ENCODE measurements around the gene MMRN2. TPM values are rescaled to one million over a fixed set of nuclear protein-coding genes. Genes with fewer than 3 reads are reported as not detected.

MMRN2 gene
- total and polyA plus RNA-seq, 2 of the 8 experiments (the other 6 are each of a cell fraction or from before 2014, with no cell fraction given), result 1.2 TPM

DNA sequence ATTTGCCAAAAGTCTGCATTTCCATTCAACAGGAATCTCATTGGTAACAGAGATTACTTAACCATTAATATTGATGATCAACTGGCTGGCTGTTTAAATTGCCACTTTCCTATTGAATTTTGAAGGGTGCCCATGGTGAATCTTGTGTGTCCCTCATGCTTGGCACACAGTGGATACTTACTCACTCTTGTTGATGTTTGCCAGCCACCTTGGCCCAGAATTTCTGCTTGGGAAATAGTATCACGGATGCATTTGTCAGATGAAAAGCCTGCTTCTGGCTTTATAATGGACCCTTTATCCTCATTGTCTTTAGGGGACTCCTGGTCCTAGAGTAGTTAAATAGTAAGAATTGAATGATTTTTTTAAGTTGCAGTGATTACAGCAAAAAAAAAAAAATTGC, 52.0 kb downstream of the MMRN2 start:
- H3K36me3 ChIP-seq (ENCODE audit: control insufficient read depth in 2 of 4, insufficient read depth in 4 of 4, low read length in 3 of 4), result peaks cover 14 to 58% (median 42%) of the 10 kb centered on the region in 4 experiments
- H4K5ac ChIP-seq (ENCODE audit: insufficient read length, low read depth, low read length), result no peak overlapping the region

More for the DNA sequence above, 52.0 kb downstream of the MMRN2 start:
- H3K27me3 ChIP-seq (replicated peaks in 1 of 4; ENCODE audit: control insufficient read depth in 3 of 4, extremely low read depth in 1 of 4, insufficient read depth in 3 of 4, low read length in 3 of 4), result no peaks in the 10 kb centered on the region
- WGBS, 2 experiments (ENCODE audit: extremely low coverage in 1 of 2, insufficient coverage in 1 of 2, insufficient read length in 1 of 2, insufficient replicate concordance in 2 of 2, low coverage in 1 of 2, low lambda C conversion rate in 2 of 2, missing lambda C conversion rate in 1 of 2), result 95% methylated on average over 1 of the region's 1 CpG; no CpG with 5 or more reads in 1 of the 2 experiments
- no peak overlapping the region for H3K4me3 ChIP-seq (ENCODE audit: extremely low read depth in 1 of 4, insufficient read depth in 2 of 4, low read depth in 3 of 4, low read length in 4 of 4)
- H3K18ac ChIP-seq (ENCODE audit: extremely low read depth, low read length), result no peak overlapping the region
- H4K20me1 ChIP-seq (replicated peaks in 1 of 2; ENCODE audit: control insufficient read depth in 1 of 2, insufficient read depth in 2 of 2, low read length in 2 of 2), result peaks cover 2 to 3% of the 10 kb centered on the region in 2 experiments
- no peak overlapping the region for H3K23ac ChIP-seq (ENCODE audit: insufficient read length)
- FAIRE-seq (no peak), DNase-seq (ENCODE audit: low read depth in 1 of 2, low spot score in 2 of 2) (no peak)
- H2AFZ ChIP-seq (ENCODE audit: low read length), result no peak overlapping the region
- H2BK120ac ChIP-seq (replicated peaks; ENCODE audit: low read depth, low read length), result no peak overlapping the region
- H3K4me1 ChIP-seq (replicated peaks in 1 of 4; ENCODE audit: control insufficient read depth in 3 of 4, insufficient read depth in 4 of 4, low read length in 3 of 4), result no peaks in the 10 kb centered on the region
- TF ChIP-seq, protein P1, sequence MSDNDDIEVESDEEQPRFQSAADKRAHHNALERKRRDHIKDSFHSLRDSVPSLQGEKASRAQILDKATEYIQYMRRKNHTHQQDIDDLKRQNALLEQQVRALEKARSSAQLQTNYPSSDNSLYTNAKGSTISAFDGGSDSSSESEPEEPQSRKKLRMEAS (IDR thresholded peaks at IDR 0.05), result no peak
- TF ChIP-seq TAF1 (IDR thresholded peaks at IDR 0.05; ENCODE audit: low read depth, low read length), result no peak
- no peak for TF ChIP-seq FOSL1 (IDR thresholded peaks at IDR 0.05; ENCODE audit: insufficient read depth, low read depth, low read length)
- TF ChIP-seq POU5F1 (IDR thresholded peaks at IDR 0.05; ENCODE audit: low read depth, low read length), result no peak
- no peak for TF ChIP-seq KDM4A (IDR thresholded peaks at IDR 0.05; ENCODE audit: low read depth, low read length, severe bottlenecking)
- no peak for TF ChIP-seq TAF7 (optimal IDR thresholded peaks at IDR 0.05; ENCODE audit: borderline replicate concordance, low read depth, low read length)
- TF ChIP-seq POLR2A (IDR thresholded peaks at IDR 0.05; ENCODE audit: control extremely low read depth in 1 of 2, low read depth in 2 of 2, low read length in 2 of 2), result no peak
- no peak for TF ChIP-seq CTBP2 (IDR thresholded peaks at IDR 0.05; ENCODE audit: borderline replicate concordance, insufficient read depth, insufficient read length, low read length)
- no peak for TF ChIP-seq HDAC2 (IDR thresholded peaks at IDR 0.05; ENCODE audit: borderline replicate concordance in 1 of 2, low read depth in 2 of 2, low read length in 2 of 2)
- no peak for TF ChIP-seq BRCA1 (IDR thresholded peaks at IDR 0.05; ENCODE audit: low read depth, low read length)
- H3K14ac ChIP-seq (ENCODE audit: insufficient read length), result no peak overlapping the region
- no peak overlapping the region for H2BK15ac ChIP-seq (ENCODE audit: low read length)
- CTCF ChIA-PET (ENCODE audit: partially characterized antibody), result interaction anchor here (0.6 to 1.7 kb wide), 3 partner anchors 61 to 561 kb away, joined by 3 to 5 read pairs (median 4); no protein-coding TSS in a partner anchor
- H2BK5ac ChIP-seq (ENCODE audit: low read depth, low read length), result no peak overlapping the region
- no peak overlapping the region for H2BK20ac ChIP-seq (ENCODE audit: low read length)
- H2BK12ac ChIP-seq (ENCODE audit: low read depth, low read length), result no peak overlapping the region
- H3K9ac ChIP-seq (replicated peaks in 1 of 4; ENCODE audit: extremely low read depth in 1 of 4, low read depth in 3 of 4, low read length in 3 of 4), result no peak overlapping the region
- POLR2A ChIA-PET (ENCODE audit: partially characterized antibody), result interaction anchor here (0.9 to 1.0 kb wide), 2 partner anchors 193 to 207 kb away, joined by 3 read pairs; no protein-coding TSS in a partner anchor
- H3K56ac ChIP-seq (replicated peaks; ENCODE audit: insufficient read length, low read depth, low read length), result no peak overlapping the region
- peaks cover 4% of the 10 kb centered on the region; the same call in 1 of the 2 replicates for H3K79me1 ChIP-seq (ENCODE audit: low read depth, low read length)
- H3K9me3 ChIP-seq (ENCODE audit: insufficient read depth in 2 of 2, low read depth in 1 of 2, low read length in 1 of 2), result no peaks in the 10 kb centered on the region
- no peak overlapping the region for H2AK5ac ChIP-seq (ENCODE audit: low read depth, low read length)
- no peak overlapping the region for H3K4me2 ChIP-seq (ENCODE audit: insufficient read depth in 1 of 2, low read depth in 2 of 2, low read length in 2 of 2)
- H4K8ac ChIP-seq (ENCODE audit: extremely low read depth, insufficient read depth, low read length), result no peak overlapping the region
- no peak overlapping the region for H3K27ac ChIP-seq (ENCODE audit: low read depth, low read length)
- H3K4ac ChIP-seq (replicated peaks; ENCODE audit: insufficient read length, low read depth, low read length), result no peak overlapping the region
- no peak overlapping the region for H4K91ac ChIP-seq (replicated peaks; ENCODE audit: insufficient read length, low read length)
- 0 out of 4 replicates have a peak, but pooled peaks cover 0 to 14% of the 10 kb centered on the region in 2 experiments for H3K79me2 ChIP-seq (ENCODE audit: control insufficient read depth in 1 of 2, insufficient read depth in 2 of 2, low read length in 2 of 2)
- H3K23me2 ChIP-seq (ENCODE audit: low read depth, low read length), result no peaks in the 10 kb centered on the region
